GM20000 (cell line): Measurements from ENCODE around the gene FYB1.

Source experiments
- DNase-seq: peaks from one replicate; pipeline ENCODE4 v3.0.0; 2012; ENCODE audit warnings: low spot score
- TF ChIP-seq, protein P1 (sequence below): IDR thresholded peaks from 2 replicates; pipeline ENCODE4 v1.5.1; 2012; ENCODE audit warnings: mild to moderate bottlenecking, control low read depth; ENCODE audit errors: extremely low read depth, missing control alignments

FYB1 gene

DNA sequence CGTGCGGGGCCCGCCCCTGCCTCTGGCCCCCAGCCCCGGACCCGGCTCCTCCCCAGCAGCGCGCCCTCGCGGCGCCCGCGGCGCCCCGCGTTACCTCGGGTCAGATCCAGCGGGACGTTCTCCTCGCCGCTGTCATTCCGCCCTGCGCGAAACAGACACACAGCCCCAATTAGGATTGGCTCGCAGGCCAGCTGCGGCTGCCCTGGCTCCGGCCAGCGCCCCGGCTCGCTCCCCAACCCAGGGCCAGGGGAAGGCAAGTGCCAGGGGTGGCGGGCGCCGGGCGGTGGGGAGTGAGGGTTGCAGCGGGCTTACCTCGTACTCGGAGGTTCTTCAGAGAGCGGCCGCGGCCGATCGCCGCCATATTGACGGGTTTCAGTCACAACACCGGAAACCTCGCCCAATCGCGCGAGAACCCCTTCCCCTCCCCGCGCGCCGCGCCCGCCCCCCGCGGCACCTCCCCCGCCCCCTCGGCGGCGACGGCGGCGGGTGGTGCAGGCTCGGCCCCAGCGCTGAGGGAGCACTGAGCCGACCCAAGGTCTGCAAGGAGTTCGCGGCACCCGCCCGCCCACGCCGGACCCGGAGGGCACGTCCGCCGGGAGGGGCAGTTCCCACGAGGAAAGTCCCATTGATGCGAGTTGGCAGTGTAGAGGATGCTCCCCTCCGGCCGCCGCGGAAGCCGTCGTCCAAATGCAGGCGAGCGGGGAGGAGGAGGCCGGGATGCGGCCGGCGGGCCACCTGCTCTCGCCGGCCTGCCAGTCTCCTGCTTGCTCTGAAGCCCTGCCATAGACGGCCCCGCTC lies 145.1 kb downstream of the FYB1 start, which contains the start of gene RICTOR:
Gene RICTOR, minus strand, starts transcription at position 383 of the 798 bp plus-strand sequence. Its CDS starts 22 bp downstream, at position 361.
- DNase-seq, result peak; percentile 97

DNA sequence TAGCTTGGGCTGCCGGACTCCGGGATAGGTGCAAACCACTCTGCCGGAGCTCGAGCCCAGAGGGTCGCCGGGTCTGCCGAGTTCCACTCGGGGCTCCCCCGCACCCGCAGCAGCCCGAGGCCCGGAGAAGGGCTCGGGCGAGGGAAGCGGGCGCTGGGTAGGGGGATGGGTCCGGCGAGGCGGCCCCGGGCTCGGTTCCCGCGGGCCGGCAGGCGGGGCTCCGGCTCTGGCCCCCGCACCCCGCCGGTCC lies 145.7 kb downstream of the FYB1 start:
- DNase-seq, result no peak
- TF ChIP-seq, protein P1, sequence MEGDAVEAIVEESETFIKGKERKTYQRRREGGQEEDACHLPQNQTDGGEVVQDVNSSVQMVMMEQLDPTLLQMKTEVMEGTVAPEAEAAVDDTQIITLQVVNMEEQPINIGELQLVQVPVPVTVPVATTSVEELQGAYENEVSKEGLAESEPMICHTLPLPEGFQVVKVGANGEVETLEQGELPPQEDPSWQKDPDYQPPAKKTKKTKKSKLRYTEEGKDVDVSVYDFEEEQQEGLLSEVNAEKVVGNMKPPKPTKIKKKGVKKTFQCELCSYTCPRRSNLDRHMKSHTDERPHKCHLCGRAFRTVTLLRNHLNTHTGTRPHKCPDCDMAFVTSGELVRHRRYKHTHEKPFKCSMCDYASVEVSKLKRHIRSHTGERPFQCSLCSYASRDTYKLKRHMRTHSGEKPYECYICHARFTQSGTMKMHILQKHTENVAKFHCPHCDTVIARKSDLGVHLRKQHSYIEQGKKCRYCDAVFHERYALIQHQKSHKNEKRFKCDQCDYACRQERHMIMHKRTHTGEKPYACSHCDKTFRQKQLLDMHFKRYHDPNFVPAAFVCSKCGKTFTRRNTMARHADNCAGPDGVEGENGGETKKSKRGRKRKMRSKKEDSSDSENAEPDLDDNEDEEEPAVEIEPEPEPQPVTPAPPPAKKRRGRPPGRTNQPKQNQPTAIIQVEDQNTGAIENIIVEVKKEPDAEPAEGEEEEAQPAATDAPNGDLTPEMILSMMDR, result no peak

More for the DNA sequence above, 145.1 kb downstream of the FYB1 start, which contains the start of gene RICTOR:
- TF ChIP-seq, protein P1, result no peak

DNA sequence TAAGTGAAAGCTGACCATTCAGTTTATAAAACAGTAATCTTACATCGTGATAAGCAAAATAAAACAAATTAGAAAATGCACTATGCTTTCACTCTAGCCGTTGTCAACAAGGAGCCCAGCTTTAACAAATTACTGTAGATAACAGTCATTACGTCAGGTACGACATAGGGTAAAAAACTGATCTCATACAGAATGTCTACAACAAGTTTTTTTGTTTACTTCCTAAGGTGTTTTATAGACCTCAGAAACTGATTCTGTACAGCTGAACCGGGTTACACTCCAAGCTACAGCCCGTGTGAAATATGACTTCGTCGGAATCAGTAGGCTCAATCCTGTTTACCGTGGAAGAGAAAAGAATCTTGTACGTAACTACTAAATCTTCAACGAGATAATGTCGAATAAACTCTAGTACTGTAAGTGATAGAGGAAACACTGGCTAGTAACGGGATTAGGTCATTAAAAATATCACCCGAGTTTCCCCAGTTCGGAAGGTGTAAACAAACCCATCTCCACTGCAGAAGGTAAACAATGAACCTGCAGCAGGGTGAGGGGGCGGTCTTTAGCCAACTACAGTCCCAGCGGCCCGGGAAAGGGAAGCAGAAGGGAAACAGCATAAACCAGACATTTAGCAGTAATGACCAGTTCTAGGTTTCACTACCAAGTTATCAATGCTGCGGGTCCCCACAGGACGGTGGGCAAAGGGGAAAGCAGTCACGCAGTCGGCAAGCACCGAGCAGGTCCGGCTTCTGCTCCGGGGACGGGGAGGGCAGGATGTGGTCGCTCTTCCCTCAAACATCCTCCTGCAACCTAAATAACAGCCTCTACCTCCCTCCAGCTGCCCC lies 146.2 kb downstream of the FYB1 start:
- TF ChIP-seq, protein P1, result no peak
- DNase-seq, result peak; percentile 75

DNA sequence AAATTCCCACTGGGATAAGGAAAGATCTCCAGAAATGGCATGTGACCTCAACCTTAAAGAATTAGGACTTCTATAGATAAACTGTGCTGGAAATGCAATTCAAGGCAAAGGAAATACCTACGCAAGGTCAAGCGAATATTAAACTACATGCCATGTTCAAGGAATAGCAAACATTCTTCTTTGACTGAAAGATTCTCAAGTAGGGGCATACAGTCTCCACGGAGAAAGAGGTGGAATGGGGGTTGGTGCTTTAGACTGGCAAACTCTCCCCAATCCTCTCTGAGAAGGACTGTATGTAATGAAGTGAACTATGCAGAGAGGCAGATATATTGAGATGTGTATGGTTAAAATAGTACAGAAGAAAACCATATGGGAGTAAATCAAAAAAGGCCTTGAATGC lies 151.3 kb downstream of the FYB1 start:
- TF ChIP-seq, protein P1, result no peak
- DNase-seq, result no peak

DNA sequence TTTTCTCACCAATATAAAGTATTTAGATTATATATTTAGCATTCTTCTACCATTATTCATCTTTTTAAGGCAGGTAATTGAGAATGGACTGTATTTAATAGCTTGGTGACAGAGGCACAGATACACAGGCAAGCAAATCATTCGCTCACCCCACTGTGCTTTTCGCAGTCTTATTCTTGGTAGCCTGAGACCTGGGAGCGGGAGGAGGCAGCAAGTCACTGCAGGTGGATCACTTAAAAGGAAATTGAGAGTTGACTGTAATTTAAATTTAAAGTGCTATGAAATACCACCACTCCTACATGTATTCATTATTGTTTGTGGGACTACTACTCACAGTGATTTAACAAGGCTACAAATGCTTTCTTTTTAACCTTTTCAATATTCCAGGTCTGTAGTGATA lies 154.9 kb downstream of the FYB1 start:
- DNase-seq, result no peak
- TF ChIP-seq, protein P1, result no peak

DNA sequence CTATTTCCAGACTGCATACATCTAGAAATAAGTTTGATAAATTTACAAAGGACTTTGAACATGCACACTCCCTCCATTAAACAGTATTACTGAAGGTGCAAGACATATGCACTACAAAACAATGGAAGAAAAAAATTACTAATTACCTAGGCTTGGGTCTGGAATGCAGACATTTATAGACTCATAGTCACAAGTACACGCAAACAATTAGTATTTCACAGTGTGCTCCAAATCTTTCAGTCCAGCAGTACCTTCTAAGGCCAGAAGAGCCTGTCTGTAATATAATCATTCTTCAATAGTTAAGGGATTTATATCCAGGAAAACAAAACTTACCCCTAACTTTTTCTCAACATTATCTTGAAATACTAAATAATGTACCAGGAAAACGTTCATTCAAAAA lies 156.3 kb downstream of the FYB1 start:
- DNase-seq, result no peak

More for the DNA sequence above, 156.3 kb downstream of the FYB1 start:
- TF ChIP-seq, protein P1, result no peak
